ENCODE results near the gene VTI1A. TPM values are rescaled to one million over a fixed set of nuclear protein-coding genes. Genes with fewer than 3 reads are reported as not detected.

The VTI1A gene
- total RNA-seq, 1 experiment from 2014 or later: 22.0 TPM

DNA sequence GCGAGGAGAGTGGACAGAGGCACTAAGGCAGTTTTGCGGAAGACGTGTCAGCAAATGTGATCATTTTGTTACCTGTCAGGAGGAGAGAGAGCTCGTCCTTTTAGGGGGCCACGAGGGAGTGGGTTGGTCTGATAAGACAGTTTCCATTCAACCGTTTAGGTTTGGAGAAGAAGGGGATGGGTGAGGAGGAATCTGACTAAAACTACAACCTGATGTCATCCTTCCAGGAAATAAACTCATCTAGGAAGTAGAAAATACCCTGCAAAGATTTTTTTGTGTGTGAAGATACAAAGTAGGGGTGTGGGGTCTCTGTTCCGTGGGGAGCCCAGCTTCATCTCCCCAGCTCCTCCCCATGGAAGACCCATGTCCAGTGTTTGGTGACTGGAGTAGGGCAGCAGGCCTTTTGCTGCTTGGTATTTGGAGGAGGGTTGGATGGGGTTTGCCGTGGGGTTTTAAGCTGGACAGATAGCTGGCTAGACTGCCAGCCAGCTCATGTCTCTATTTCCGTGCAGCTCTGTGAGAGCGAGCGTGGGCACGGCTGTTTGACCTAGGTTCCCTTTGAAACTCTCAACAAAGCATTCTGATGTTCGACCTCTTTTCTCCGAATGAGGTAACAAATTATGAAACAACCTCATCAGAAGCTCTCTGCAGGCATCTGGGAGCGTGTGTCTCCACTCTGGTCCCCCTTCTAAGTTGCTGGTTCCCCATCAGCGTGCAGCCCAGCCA, 367.0 kb downstream of the VTI1A start:
- Mint-ChIP-seq H3K4me3 (no peak overlapping the region), H3K27me3 (ENCODE audit: low read depth) (peaks cover 13% of the 10 kb centered on the region), H3K9me3 (no peaks in the 10 kb centered on the region), H3K27ac (no peak overlapping the region), H3K4me1 (peaks cover 81 to 84% of the 10 kb centered on the region in 2 experiments), H3K36me3 (ENCODE audit: insufficient read depth in 1 of 3, low read depth in 3 of 3) (peaks cover 0 to 5% (median 0%) of the 10 kb centered on the region in 3 experiments; a peak in 4 of 7 replicates)
- Histone ChIP-seq H3T11ph (ENCODE audit: low read length) (no peak overlapping the region), H3K56ac (ENCODE audit: insufficient read length, low read depth, low read length) (no peak overlapping the region), H2BK12ac (ENCODE audit: insufficient read length, low read depth, low read length) (no peak overlapping the region), H3K14ac (ENCODE audit: insufficient read depth, low read length) (no peak overlapping the region), H2AK5ac (ENCODE audit: insufficient read length, low read length) (no peak overlapping the region), H3K9me3 (ENCODE audit: control insufficient read depth, low read depth, low read length) (no peaks in the 10 kb centered on the region), H3K4me1 (ENCODE audit: insufficient read depth, low read length) (peaks cover 22% of the 10 kb centered on the region), H3K4ac (ENCODE audit: low read depth, low read length) (no peak overlapping the region), H3K18ac (ENCODE audit: insufficient read length, low read depth, low read length) (no peak overlapping the region), H3K27me3 (ENCODE audit: insufficient read depth, low read length) (no peaks in the 10 kb centered on the region; the same call in 1 of the 2 replicates), H3K23ac (ENCODE audit: insufficient read length, low read depth, low read length) (no peak overlapping the region), H4K20me1 (ENCODE audit: control insufficient read depth, insufficient read depth, insufficient read length) (no peaks in the 10 kb centered on the region), H2BK120ac (ENCODE audit: low read depth, low read length, poor library complexity, severe bottlenecking) (no peak overlapping the region), H2BK15ac (ENCODE audit: low read depth, low read length) (no peak overlapping the region), H2BK5ac (ENCODE audit: insufficient read length, low read length) (no peak overlapping the region), H3K27ac (ENCODE audit: insufficient read length, low read depth, low read length) (no peak overlapping the region), H2BK20ac (ENCODE audit: low read depth, low read length, poor library complexity, severe bottlenecking) (no peak overlapping the region), H4K8ac (replicated peaks; ENCODE audit: insufficient read length, low read depth, low read length) (no peak overlapping the region), H4K5ac (ENCODE audit: insufficient read length, low read depth, low read length) (no peak overlapping the region), H3K4me2 (ENCODE audit: insufficient read depth, insufficient read length, low read length) (no peak overlapping the region), H3K79me2 (ENCODE audit: insufficient read depth, low read length) (no peaks in the 10 kb centered on the region), H3K23me2 (ENCODE audit: insufficient read length, low read depth, low read length, poor library complexity, severe bottlenecking) (no peaks in the 10 kb centered on the region), H4K91ac (ENCODE audit: insufficient read length, low read depth, low read length) (no peak overlapping the region), H3K9ac (ENCODE audit: extremely low read depth, insufficient read length, low read length) (no peak overlapping the region), H2AFZ (ENCODE audit: low read length) (no peak overlapping the region), H3K79me1 (ENCODE audit: insufficient read depth, low read depth, low read length, poor library complexity, severe bottlenecking) (no peaks in the 10 kb centered on the region)
- TF ChIP-seq, protein P1, sequence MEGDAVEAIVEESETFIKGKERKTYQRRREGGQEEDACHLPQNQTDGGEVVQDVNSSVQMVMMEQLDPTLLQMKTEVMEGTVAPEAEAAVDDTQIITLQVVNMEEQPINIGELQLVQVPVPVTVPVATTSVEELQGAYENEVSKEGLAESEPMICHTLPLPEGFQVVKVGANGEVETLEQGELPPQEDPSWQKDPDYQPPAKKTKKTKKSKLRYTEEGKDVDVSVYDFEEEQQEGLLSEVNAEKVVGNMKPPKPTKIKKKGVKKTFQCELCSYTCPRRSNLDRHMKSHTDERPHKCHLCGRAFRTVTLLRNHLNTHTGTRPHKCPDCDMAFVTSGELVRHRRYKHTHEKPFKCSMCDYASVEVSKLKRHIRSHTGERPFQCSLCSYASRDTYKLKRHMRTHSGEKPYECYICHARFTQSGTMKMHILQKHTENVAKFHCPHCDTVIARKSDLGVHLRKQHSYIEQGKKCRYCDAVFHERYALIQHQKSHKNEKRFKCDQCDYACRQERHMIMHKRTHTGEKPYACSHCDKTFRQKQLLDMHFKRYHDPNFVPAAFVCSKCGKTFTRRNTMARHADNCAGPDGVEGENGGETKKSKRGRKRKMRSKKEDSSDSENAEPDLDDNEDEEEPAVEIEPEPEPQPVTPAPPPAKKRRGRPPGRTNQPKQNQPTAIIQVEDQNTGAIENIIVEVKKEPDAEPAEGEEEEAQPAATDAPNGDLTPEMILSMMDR (conservative IDR thresholded peaks at IDR 0.05): no peak
- WGBS (ENCODE audit: extremely low coverage, insufficient read length, low lambda C conversion rate): no CpG with 5 or more reads among the region's 16 CpGs
- no peak for DNase-seq

Data from H9 (cell line).